RKO (cell line): ENCODE data around the gene HSPB6.

ENCODE experiments used
- DNase-seq: peaks from one replicate; pipeline ENCODE4 v3.0.0-alpha.2; 2016; ENCODE audit warnings: low spot score

Gene HSPB6

DNA sequence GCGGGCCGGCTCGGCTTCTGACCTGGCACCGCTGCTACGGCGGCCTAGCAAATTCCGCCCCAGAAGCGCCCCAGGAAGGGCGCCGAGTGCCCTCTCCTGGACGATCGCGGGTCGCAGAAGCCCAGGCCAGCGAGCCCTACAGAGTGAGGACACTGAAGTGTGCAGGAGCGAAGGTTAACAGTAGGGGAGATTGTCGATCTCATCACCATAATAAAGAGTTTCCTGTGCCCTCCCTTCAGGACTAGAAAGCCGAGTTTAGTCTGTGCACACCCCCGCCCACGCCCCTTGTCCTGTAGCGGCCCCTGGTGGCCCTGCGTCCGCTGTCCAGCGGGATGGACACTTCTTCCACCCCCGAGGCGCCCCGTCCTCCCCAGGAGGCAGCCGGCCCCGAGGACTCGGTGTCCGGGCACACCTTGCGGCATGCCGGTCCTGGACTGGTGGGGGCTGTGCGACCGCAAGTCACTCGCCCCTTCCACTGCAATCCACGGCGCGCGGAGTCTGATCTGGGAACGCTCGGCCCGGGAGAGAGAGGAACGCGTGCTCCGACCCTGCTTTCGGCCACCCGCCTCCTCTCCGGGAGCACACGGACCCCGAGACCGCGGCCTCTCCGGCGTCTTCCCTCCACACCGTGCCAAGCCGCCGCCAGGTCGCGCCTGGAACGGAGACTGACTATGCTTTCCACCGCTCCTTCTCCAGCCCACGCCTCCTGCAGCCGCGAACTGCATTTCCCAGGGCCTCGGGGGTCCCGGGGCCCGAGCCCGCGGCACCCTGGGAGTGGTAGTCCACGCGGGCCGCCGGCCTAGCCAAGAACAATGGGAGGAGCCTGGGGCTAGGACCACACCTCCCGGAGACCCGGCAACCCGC, 39.8 kb downstream of the HSPB6 start:
- DNase-seq, result peak; percentile 96

DNA sequence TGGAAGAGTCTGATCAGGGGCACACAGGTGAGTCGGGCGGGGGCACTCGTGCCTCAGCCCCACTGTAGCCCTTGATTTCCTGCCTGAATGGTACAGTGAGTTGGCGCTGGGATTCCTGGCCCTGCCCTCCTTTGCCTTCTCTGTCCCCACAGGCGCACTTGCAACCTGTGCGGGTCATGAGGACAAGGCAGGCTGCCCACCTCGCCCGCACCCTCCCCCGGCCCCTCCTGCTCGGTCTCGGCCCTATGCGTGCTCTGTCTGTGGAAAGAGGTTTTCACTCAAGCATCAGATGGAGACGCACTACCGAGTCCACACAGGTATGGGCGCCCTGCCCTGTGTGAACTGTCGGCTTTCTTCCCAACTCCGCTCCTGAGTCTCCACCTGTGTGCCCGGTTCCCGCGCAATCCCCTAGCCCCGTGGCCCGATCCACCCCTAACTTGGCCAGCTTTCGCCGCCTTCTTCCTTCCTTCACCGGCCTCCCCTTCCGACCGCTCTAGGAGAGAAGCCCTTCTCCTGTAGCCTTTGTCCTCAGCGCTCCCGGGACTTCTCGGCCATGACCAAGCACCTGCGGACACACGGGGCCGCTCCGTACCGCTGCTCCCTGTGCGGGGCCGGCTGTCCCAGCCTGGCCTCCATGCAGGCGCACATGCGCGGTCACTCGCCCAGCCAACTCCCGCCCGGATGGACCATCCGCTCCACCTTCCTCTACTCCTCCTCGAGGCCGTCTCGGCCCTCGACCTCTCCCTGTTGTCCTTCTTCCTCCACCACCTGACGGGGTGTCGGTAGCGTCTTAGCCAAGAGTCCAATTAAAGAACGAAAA, 40.6 kb downstream of the HSPB6 start:
- no peak for DNase-seq

DNA sequence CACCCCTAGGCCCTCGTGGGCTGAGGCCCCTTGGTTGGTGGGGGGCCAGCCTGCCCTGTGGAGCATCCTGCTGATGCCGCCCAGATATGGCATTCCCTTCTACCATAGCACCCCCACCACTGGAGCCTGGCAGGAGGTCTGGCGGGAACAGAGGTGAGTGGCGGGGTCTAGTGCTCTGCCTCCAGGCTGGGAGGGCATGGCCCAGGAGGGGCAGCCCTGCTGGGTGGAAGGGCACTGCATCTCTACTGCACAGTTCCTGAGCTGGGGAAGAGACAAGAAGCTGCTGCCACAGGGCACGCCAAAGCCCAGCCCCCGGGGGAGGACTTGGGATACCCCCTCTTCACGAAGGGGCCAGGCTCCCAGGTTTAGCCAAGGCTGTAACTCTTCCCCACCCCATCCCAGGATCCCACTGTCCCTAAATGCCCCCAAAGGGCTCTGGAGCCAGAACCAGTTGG, 41.4 kb downstream of the HSPB6 start:
- no peak for DNase-seq

DNA sequence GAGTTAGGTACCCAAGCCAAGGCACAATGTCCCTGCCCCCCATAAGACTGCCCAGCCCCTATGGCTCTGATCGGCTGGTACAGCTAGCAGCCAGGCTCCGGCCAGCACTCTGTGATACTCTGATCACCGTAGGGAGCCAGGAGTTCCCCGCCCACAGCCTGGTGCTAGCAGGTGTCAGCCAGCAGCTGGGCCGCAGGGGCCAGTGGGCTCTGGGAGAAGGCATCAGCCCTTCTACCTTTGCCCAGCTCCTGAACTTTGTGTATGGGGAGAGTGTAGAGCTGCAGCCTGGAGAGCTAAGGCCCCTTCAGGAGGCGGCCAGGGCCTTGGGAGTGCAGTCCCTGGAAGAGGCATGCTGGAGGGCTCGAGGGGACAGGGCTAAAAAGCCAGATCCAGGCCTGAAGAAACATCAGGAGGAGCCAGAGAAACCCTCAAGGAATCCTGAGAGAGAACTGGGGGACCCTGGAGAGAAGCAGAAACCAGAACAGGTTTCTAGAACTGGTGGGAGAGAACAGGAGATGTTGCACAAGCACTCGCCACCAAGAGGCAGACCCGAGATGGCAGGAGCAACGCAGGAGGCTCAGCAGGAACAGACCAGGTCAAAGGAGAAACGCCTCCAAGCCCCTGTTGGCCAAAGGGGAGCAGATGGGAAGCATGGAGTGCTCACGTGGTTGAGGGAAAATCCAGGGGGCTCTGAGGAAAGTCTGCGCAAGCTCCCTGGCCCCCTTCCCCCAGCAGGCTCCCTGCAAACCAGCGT, 42.1 kb downstream of the HSPB6 start:
- no peak for DNase-seq

DNA sequence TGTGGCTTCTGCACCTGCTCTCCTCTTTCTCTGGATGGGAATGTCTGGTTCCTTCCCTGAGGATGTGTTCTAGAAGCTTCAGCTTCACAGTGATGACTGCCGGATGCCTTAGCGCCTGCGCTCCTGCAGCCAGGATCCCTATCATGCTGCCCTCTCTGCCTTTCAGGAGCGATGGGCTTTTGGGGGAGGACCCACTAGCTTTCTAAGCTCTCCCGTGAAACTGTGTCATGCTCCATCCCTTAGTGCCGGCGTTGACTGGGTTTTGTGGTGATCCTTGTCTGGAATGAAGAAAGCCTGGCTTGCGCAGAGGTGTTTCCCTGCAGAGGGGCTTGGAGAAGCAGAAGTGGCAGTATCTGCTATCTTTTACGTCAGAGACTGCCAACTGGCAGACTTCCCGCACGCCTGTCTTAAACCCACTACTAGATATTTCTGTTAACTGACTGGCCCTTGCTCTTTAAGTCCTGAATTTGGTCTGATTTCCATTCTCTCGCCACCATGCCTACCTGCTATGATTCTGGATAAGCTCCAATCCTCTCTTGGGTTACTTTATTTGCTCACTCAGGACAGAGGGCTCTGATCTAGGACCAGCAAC, 42.8 kb downstream of the HSPB6 start:
- DNase-seq, result no peak

DNA sequence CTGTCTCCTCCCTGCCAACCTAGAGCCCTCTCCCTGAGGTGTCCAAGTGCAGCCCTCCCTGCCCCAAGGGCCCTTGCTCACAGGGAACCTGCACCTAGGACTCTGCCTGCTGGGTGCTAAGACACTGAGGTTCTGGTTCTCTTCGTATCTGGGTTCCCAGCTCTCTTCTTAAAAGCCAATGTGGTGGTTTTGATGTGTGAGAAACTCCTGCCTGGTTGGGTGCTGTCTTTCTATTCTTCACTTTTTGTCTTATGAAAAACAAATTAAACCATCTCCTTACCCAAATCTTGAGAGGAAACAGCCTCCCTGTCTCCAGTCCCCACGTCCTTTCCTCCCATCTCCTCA, 43.4 kb downstream of the HSPB6 start:
- DNase-seq, result no peak

DNA sequence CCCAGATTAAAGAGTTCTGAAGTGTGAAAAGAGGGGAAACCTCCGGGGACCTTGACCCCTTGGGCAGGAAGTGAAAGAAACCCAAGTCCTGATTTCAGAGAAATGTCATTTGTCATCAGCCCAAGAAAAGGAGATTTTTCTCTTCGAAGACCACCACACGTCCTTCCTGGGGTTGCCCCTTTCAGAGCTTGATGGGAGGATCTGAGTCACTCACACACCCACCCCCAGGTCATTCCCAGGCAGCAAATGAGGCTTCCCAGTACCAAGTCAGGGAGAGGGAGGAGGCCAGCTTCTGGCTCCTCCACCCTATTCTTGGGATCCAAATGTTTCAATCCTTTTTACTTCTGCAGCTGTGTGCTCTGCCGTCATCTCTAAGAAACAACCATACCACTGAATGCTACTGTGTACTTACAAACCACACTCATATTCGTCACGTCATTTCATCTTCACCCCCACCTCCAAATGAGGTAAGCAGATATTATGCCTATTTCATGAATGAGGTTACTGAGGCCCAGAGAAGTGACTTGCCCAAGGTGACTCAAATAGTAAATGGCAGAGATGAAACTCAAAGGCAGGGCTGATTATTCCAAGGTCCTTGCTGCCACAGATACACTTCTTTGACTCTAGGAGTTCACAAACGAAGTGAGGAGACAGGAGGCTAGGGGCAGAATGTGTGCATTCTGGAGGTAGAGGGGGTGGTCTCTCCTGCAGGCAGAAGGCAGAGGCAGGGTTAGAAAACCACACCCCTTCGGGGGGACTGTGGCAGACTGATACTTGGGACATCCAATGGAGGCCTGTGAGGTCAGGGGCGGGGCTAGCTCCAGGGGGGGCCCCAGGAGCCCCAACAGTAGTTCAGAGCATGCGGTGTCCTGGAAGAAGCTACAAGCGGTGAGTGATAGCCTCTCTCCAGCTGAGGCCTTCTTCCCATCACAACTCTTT, 44.0 kb downstream of the HSPB6 start:
- no peak for DNase-seq

DNA sequence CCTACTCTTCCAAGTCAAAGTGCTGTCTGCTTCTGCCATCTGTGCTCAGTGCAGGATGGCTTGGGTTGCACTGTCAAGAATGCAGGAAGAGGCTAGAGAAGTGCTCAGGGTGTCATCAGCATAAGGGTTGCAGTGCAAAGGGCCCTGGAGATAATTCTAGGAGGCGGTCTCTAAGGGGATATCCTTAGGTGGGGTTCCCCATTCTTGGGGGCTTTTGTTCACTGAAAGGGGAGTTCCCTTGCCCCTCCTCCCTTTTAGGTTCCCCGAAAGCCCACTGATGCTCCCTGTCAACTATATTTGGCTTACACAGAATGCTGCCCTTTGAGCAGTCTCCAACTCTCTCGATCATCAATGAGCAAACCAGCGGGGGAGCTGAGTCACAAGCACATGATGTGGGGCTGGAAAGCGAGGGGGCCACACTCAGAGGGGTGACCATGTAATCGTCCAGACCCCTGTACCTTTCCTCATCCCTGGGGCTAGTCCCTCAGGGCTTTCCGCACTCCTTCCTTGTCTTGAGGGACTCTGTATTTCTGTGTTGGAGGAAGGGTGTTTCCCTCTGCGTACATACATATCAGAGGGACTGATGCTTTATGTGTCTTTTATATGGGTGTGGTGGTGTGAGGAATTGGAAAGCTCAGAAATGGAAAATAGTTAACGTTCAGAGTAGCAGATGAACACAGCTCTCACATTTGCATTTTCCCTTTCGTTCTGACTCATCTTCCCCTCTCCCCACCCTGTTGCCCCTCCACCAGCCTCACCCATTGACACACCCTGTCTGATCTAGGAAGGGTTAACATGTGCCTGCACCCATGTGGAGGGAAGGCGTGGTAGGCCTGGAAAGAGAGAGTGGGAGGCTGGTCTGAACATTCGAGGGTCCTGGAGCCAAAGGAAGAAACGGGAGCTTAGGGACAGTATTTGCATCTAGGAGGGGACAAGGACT, 45.8 kb downstream of the HSPB6 start:
- DNase-seq, result no peak

DNA sequence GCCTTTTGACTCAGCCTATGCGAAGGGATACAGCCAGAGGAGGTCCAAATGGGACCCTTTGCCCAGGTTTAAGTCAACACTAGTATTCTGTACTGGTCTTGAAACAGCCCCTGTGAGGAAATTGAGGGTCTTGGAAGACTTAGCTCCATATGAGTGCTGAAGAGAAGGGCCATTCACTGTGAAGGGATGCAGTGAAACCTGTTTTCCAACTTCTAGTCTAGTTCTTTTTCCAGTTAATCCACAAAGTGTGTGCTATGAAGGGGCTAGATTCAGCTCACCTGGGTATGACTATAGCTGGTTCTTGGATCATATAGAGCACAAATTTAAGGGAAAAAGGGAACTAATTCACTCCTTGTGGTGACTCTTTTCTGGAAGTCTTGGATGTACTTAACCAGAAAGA, 48.4 kb downstream of the HSPB6 start:
- no peak for DNase-seq
